ENCODE measurements around the gene RPN1.

The RPN1 gene

GRCh38 chr3:128576290-128576689, 74.3 kb downstream of the RPN1 start:
- DNase-seq: no peak

GRCh38 chr3:128575777-128576176, 74.8 kb downstream of the RPN1 start:
- DNase-seq: no peak

DNA sequence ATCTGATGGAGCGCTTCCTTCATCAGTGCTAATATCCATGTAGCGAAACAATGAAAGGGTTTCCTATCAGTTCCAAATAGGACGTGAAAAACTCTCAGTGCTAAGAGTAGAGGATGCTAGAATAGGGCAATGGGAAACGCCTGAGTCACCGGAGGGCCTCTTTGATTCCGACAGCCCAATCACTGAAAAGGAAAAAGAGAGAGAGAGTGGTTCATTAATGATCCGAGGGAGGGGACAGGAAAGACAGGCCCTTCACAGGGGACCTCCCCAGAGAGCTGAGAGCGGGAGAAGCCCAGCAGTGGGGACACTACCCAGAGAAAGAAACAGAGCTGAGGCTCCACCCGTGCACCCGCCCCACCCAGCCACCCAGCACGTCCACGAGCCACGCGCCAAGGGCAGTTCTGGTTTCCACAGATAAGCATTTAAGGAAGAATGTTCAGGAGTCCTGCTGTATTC, 76.9 kb downstream of the RPN1 start:
- no peak for DNase-seq

- DNase-seq: no peak
These were observed 77.5 kb downstream of the RPN1 start for GRCh38 chr3:128573160-128573559.

DNA sequence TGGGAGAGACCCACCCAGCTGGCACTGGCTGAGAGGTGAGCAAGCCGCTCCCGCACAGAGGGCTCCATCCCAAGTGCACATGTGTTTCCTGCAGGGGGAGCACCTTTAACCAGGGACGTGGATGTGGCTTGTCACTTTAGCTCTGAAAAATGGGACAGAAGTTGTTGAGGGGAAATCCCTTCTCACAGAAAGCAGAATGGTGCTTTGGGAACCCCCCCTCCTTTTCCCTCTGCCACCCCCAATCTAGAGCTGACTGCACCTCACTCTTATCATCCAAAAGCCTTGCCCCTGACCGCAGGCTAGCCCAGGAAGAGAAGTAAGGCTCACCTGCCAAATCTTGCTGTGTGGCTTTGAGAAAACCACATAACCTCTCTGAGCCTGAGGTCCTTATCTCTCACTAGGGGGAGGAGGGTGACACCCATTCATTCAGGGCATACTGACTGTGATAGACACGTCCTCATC, 77.9 kb downstream of the RPN1 start:
- DNase-seq: no peak

- DNase-seq: no peak
These were observed 78.6 kb downstream of the RPN1 start for GRCh38 chr3:128572013-128572412.
